Sigmoid colon (tissue), 4 donors: ENCODE measurements around the gene TUBA4B.

ENCODE experiments used
- EP300 ChIP-seq, 4 donors: sonication (generic); formaldehyde crosslinking; IDR thresholded peaks; one replicate each; pipeline ENCODE4 v1.6.1; 2017; ENCODE audit warnings: antibody characterized with exemption in 4 of 4
- POLR2A ChIP-seq, 2 donors: fragments of 450-650 bp; IDR thresholded peaks; one replicate each; pipeline ENCODE4 v1.6.1; 2016; ENCODE audit warnings: antibody characterized with exemption in 2 of 2, mild to moderate bottlenecking in 2 of 2, moderate library complexity in 2 of 2
- POLR2AphosphoS5 ChIP-seq, 4 donors: sonication (generic); formaldehyde crosslinking; IDR thresholded peaks; one replicate each; pipeline ENCODE4 v1.6.1; 2017; ENCODE audit warnings: antibody characterized with exemption in 4 of 4
- TF ChIP-seq, protein P1 (sequence below), 4 experiments: fragments of 450-650 bp in 3 of 4; fragments of 200-600 bp in 1 of 4; IDR thresholded peaks; one replicate each; pipeline ENCODE4 v1.5.1; 2016 to 2019; ENCODE audit warnings: antibody characterized with exemption in 4 of 4, mild to moderate bottlenecking in 3 of 4, moderate library complexity in 2 of 4

DNA sequence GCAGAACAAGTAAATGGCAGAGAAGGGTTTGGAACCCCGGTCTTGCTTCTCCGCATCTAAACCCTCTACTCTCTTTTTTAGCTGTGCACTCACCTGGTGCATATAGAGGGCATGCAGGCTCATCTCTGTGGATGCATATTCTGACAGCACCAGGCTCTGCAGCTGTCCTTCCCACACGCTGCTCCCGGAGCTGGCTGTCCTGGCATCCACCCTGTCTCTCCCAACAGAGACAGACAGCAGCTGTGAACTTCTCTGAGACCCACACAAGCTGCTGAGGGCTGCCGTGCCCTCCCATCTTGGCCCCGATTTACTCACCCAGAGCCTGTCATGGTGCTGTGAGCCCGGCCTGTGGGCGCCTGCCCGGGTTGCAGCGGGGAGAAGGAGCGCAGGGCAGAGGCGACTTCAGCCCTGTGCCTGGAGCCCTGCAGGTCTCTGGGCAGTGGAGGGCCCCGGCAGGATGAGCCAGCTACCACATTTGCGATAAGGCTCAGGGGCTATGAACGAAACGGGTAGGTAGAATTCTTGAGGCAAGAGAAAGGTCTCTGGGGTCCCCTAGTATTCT is 31.0 kb upstream of the TUBA4B start:
- TF ChIP-seq POLR2AphosphoS5 (IDR thresholded peaks at IDR 0.05), result no peak
- TF ChIP-seq, protein P1, sequence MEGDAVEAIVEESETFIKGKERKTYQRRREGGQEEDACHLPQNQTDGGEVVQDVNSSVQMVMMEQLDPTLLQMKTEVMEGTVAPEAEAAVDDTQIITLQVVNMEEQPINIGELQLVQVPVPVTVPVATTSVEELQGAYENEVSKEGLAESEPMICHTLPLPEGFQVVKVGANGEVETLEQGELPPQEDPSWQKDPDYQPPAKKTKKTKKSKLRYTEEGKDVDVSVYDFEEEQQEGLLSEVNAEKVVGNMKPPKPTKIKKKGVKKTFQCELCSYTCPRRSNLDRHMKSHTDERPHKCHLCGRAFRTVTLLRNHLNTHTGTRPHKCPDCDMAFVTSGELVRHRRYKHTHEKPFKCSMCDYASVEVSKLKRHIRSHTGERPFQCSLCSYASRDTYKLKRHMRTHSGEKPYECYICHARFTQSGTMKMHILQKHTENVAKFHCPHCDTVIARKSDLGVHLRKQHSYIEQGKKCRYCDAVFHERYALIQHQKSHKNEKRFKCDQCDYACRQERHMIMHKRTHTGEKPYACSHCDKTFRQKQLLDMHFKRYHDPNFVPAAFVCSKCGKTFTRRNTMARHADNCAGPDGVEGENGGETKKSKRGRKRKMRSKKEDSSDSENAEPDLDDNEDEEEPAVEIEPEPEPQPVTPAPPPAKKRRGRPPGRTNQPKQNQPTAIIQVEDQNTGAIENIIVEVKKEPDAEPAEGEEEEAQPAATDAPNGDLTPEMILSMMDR (IDR thresholded peaks at IDR 0.05), result no peak
- no peak for TF ChIP-seq POLR2A (IDR thresholded peaks at IDR 0.05)
- TF ChIP-seq EP300 (IDR thresholded peaks at IDR 0.05), result no peak
